Measurements from ENCODE around the gene CEP89.

DNA sequence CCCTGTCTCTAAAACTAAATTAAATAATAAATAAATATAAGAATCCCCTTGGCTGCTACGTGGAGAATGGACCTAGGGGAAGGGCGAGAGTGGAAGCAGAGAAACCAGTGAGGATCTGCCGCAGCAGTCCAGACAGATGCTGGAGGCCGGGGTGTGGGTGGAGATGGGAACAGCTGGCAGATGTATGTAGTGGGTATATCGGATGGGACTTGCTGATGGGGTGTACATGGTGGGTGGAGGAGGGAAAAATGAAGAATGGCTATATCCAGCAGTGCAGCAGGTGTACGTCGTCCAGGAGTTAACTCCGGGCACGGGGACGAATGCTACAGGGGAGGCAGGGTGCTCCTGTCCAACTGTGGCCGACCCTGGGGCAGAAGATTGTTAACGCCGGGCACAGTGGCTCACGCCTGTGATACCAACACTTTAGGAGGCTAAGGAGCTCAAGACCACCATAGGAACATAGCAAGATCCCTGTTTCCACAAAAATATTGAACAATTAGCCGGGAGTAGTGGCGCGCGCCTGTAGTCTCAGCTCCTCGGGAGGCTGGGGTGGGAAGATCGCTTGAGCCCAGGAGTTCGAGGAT, 654 bp downstream of the CEP89 start:
- TF ChIP-seq CTCF (IDR thresholded peaks at IDR 0.05 in 4 of 5, conservative IDR thresholded peaks at IDR 0.05 in 1 of 5) (no peak), POLR2A (IDR thresholded peaks at IDR 0.05) (no peak)
